Measurements from ENCODE around the gene NSUN4. TPM values are rescaled to one million over a fixed set of nuclear protein-coding genes. Genes with fewer than 3 reads are reported as not detected.

The NSUN4 gene
- total and polyA plus RNA-seq, 2 of the 13 experiments (the other 11 are each of a cell fraction or from before 2014, with no cell fraction given): 21.5 to 23.5 TPM

- TF ChIP-seq GLMP (CRISPR knock-in tag; IDR thresholded peaks at IDR 0.05; ENCODE audit: borderline replicate concordance) (0 out of 2 replicates have a peak, but pooled peaks have one; percentile 57), KLF11 (CRISPR knock-in tag; IDR thresholded peaks at IDR 0.05) (no peak), ZNF512B (CRISPR knock-in tag; IDR thresholded peaks at IDR 0.05; ENCODE audit: borderline replicate concordance) (no peak), ZNF333 (CRISPR knock-in tag; IDR thresholded peaks at IDR 0.05; ENCODE audit: borderline replicate concordance) (no peak), ARID5B (CRISPR knock-in tag; IDR thresholded peaks at IDR 0.05) (peak; percentile 58), ZNF501 (CRISPR knock-in tag; IDR thresholded peaks at IDR 0.05) (no peak; the same call in 1 of the 2 replicates), ZNF839 (CRISPR knock-in tag; IDR thresholded peaks at IDR 0.05; ENCODE audit: borderline replicate concordance) (no peak), ATF7-NPFF (CRISPR knock-in tag; IDR thresholded peaks at IDR 0.05; ENCODE audit: low read depth) (peak; percentile 97; the same call in 1 of the 2 replicates), ZNF362 (CRISPR knock-in tag; IDR thresholded peaks at IDR 0.05; ENCODE audit: borderline replicate concordance) (no peak), ZSCAN25 (CRISPR knock-in tag; IDR thresholded peaks at IDR 0.05) (peak; percentile 64), RBM22 (optimal IDR thresholded peaks at IDR 0.05; ENCODE audit: low read length) (no peak), ZNF850 (CRISPR knock-in tag; conservative IDR thresholded peaks at IDR 0.05) (no peak), HMG20B (CRISPR knock-in tag; conservative IDR thresholded peaks at IDR 0.05) (no peak), HOXA3 (CRISPR knock-in tag; IDR thresholded peaks at IDR 0.05) (peak; percentile 90), THAP11 (CRISPR knock-in tag; IDR thresholded peaks at IDR 0.05) (peak; percentile 74), ZNF10 (CRISPR knock-in tag; IDR thresholded peaks at IDR 0.05; ENCODE audit: borderline replicate concordance, low read depth) (no peak), ZNF414 (CRISPR knock-in tag; IDR thresholded peaks at IDR 0.05) (peak; percentile 43; the same call in 1 of the 2 replicates), SSRP1 (CRISPR knock-in tag; IDR thresholded peaks at IDR 0.05) (no peak), RARA (CRISPR knock-in tag; IDR thresholded peaks at IDR 0.05) (peak; percentile 55), ZNF556 (CRISPR knock-in tag; IDR thresholded peaks at IDR 0.05; ENCODE audit: borderline replicate concordance) (no peak; the same call in 1 of the 2 replicates)
These were observed 53.7 kb downstream of the NSUN4 start, which contains the start of gene FAAH (continued) for GRCh38 chr1:46394108-46394871.

All from HepG2 (cell line).